A673 (cell line): ENCODE results near the gene CORO1A. TPM values are rescaled to one million over a fixed set of nuclear protein-coding genes. Genes with fewer than 3 reads are reported as not detected.

ENCODE experiments used
- Bru-seq: library from RNA; stranded (reverse); fragments of 400-500 nt; gene quantifications from one replicate; lab custom pipeline; 2021; lab: Mats Ljungman, UMichigan
- BruChase-seq, 2 experiments: library from RNA; stranded (reverse); fragments of 400-500 nt; gene quantifications; one replicate each; lab custom pipeline; 2021; lab: Mats Ljungman, UMichigan
- BruUV-seq: library from RNA; stranded (reverse); fragments of 400-500 nt; replicated peaks from 2 replicates; lab custom pipeline; 2021; lab: Mats Ljungman, UMichigan
- CTCF ChIA-PET: fragments of 300-600 bp; sonication (Branson Sonifier 250); formaldehyde crosslinking; loops from one replicate; lab custom pipeline; 2022; ENCODE audit warnings: antibody characterized with exemption; lab: Charles Lee
- POLR2A ChIA-PET: fragments of 300-600 bp; sonication (Branson Sonifier 250); formaldehyde crosslinking; loops from one replicate; lab custom pipeline; 2022; ENCODE audit warnings: antibody characterized with exemption; ENCODE audit not compliant: low non-redundant PET; lab: Charles Lee
- DNase-seq: peaks from one replicate; pipeline ENCODE4 v3.0.0-alpha.2; 2015; ENCODE audit warnings: low spot score
- H3K27ac ChIP-seq: fragments of 200-600 bp; sonication (generic); 2 replicates; pipeline ENCODE4 v1.5.1; 2016; ENCODE audit warnings: mixed run types, low read depth, mild to moderate bottlenecking, mixed read lengths, antibody characterized with exemption, low read length; ENCODE audit not compliant: poor library complexity, severe bottlenecking
- H3K27me3 ChIP-seq: fragments of 200-600 bp; sonication (generic); replicated peaks from 2 replicates; pipeline ENCODE4 v1.6.1; 2017; ENCODE audit warnings: mixed run types, low read depth, mild to moderate bottlenecking, mixed read lengths, antibody characterized with exemption, low read length; ENCODE audit not compliant: insufficient read depth, poor library complexity
- H3K36me3 ChIP-seq: fragments of 200-600 bp; sonication (generic); 2 replicates; pipeline ENCODE4 v1.6.1; 2016; ENCODE audit warnings: mixed run types, mild to moderate bottlenecking, mixed read lengths, antibody characterized with exemption, low read length; ENCODE audit not compliant: insufficient read depth, poor library complexity, severe bottlenecking
- H3K4me1 ChIP-seq: fragments of 200-600 bp; sonication (generic); 2 replicates; pipeline ENCODE4 v1.6.1; 2017; ENCODE audit warnings: mixed run types, mild to moderate bottlenecking, mixed read lengths, antibody characterized with exemption, low read length; ENCODE audit not compliant: insufficient read depth, poor library complexity, severe bottlenecking
- H3K4me3 ChIP-seq: fragments of 200-600 bp; sonication (generic); 2 replicates; pipeline ENCODE4 v1.5.1; 2016; ENCODE audit warnings: low read depth, mixed run types, mild to moderate bottlenecking, mixed read lengths, low read length; ENCODE audit not compliant: poor library complexity, severe bottlenecking
- H3K9me3 ChIP-seq: fragments of 200-600 bp; sonication (generic); 2 replicates; pipeline ENCODE4 v1.6.1; 2016; ENCODE audit warnings: mixed run types, low read depth, mild to moderate bottlenecking, mixed read lengths, antibody characterized with exemption, low read length; ENCODE audit not compliant: poor library complexity, severe bottlenecking
- EZH2 ChIP-seq: fragments of 200-600 bp; sonication (generic); IDR thresholded peaks from 2 replicates; pipeline ENCODE4 v1.6.1; 2017; ENCODE audit warnings: borderline replicate concordance, low read depth, mild to moderate bottlenecking, mixed read lengths, antibody characterized with exemption, low read length; ENCODE audit not compliant: poor library complexity, severe bottlenecking
- intact Hi-C: fragments of 100-400 bp; cut with micrococcal nuclease; formaldehyde crosslinking; loops from one replicate; pipeline ENCODE4 v1.10.0; 2022; ENCODE audit not compliant: unreplicated experiment
- long read RNA-seq: library from polyadenylated mRNA; stranded (forward); transcript quantifications from one replicate; pipeline ENCODE4 v2.0.0, GENCODE V29; 2022
- total RNA-seq: library from RNA; stranded (reverse); gene quantifications from 2 replicates; pipeline ENCODE4 v1.2.3, GENCODE V29; 2021
- TF ChIP-seq, protein P1 (sequence below): fragments of 300-800, 200-600 bp; sonication (generic); conservative IDR thresholded peaks from 2 replicates; pipeline ENCODE4 v1.5.1; 2017; ENCODE audit warnings: low read depth, mild to moderate bottlenecking, antibody characterized with exemption, low read length, moderate library complexity, mixed read lengths

Gene CORO1A
- total RNA-seq (4.6 and 7.0 TPM in 2 replicates), Bru-seq, nascent RNA (percentile 22 among the genes with signal in this experiment), BruChase-seq, experiment 1, labeled RNA remaining after a 2-hour chase (percentile 23 among the genes with signal in this experiment), BruChase-seq, experiment 2, labeled RNA remaining after a 6-hour chase (percentile 21 among the genes with signal in this experiment)
- long read RNA-seq, transcript CORO1A-201 (11 exons, 1,803 nt) = major isoform, 22 of 22 reads
- long read RNA-seq, partial matches to known transcripts = 0 of 22 reads
- long read RNA-seq, other reads (novel, unspliced or antisense) = 0 of 22 reads

DNA sequence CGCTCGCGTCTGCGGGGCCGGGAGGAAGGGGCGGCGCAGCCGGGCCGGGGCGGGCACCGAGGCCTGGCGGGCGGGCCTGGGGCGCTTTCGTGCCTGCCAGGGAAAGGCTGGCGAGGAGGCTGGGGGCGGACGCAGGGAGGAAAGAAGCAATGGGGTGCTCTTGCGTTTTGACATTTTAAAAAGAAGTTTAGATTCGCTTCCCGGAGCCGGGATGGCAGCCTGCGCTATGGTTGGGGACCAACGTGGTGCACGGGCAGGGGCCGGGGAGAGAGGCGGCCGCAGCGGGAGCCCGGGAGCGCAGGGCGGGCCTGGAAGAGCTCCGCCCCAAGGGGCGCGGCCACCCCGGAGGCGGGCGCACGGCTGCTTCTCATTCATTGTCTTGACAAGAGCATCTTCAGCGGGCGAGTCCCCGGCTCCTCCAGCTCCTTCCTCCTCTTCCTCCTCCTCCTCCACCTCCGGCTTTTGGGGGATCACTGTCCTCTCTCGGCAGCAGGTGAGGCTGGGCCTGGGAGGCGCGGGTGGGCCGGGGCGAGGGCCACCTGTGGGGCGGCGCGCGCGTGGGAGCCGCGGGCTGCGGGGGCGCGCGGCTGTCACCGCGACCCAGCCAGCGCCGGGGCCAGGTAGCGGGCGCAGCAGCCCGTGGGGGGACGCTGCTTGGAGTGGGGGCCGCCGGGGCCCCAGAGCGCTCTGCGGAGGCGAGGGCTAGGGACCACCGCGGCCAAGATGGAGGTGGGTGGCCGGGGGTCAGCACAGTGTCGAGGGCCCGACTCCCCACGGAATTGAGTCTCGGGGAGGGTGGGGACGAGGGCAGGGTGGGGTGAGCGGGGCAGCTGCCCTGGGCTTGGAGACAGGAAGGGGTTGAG, at the start of gene CORO1A:
CORO1A (plus strand) TSS at position 370 of the 863 bp plus-strand sequence. CDS start 1,608 bp downstream, outside the sequence.
- TF ChIP-seq EZH2 = no peak
- TF ChIP-seq, protein P1, sequence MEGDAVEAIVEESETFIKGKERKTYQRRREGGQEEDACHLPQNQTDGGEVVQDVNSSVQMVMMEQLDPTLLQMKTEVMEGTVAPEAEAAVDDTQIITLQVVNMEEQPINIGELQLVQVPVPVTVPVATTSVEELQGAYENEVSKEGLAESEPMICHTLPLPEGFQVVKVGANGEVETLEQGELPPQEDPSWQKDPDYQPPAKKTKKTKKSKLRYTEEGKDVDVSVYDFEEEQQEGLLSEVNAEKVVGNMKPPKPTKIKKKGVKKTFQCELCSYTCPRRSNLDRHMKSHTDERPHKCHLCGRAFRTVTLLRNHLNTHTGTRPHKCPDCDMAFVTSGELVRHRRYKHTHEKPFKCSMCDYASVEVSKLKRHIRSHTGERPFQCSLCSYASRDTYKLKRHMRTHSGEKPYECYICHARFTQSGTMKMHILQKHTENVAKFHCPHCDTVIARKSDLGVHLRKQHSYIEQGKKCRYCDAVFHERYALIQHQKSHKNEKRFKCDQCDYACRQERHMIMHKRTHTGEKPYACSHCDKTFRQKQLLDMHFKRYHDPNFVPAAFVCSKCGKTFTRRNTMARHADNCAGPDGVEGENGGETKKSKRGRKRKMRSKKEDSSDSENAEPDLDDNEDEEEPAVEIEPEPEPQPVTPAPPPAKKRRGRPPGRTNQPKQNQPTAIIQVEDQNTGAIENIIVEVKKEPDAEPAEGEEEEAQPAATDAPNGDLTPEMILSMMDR = no peak
- intact Hi-C loops = no loop called here
- Histone ChIP-seq H3K4me1 (no peaks in the 10 kb centered on the region), H3K36me3 (no peaks in the 10 kb centered on the region), H3K4me3 (peak within 1 kb of the TSS; percentile 59), H3K27me3 (no peaks in the 10 kb centered on the region), H3K9me3 (no peaks in the 10 kb centered on the region), H3K27ac (peak within 1 kb of the TSS; percentile 67)
- BruUV-seq = no TSS peak
- ChIA-PET POLR2A (no interaction called here), CTCF (interaction anchor here (0.5 to 0.9 kb wide), 2 partner anchors 71 to 414 kb away, joined by 3 read pairs; no protein-coding TSS in a partner anchor)
- peak; percentile 87 for DNase-seq

DNA sequence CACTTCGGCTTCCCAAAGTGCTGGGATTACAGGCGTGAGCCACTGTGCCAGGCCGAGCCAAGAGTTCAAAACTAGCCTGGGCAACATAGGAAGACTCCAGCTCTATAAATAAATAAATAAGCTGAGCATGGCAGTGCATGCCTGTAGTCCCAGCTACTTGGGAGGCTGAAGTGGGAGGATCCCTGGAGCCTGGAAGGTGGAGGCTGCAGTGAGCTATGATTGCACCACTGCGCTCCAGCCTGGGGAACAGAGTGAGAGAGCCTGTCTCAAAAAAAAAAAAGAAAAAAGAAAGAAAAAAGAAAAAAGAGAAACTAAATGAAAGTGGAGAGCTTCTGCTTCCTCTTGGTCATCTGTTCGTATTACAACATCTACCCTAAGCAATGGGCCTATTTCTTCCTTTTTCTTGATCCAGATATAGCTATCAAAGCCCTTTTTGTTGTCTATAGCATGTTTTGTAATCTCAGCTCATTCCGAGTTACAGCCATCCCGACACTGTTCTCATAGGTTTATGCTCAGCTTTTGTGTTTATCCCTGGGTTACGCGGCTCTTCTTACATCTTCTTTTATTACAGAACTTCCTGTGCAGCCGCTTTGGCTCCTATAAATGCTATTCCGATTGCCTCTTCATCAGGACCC, 46.3 kb upstream of the CORO1A start:
- no peak overlapping the region for H3K27ac ChIP-seq
- BruUV-seq = no TSS peak
- H3K27me3 ChIP-seq = no peaks in the 10 kb centered on the region
- POLR2A ChIA-PET = no interaction called here
- CTCF ChIA-PET = interaction anchor here (1.1 kb wide), 1 partner anchor 49 kb away, joined by 9 read pairs; no protein-coding TSS in a partner anchor
- peak; percentile 32 for DNase-seq
- no peaks in the 10 kb centered on the region for H3K36me3 ChIP-seq
- peaks cover under 1% of the 10 kb centered on the region for H3K4me1 ChIP-seq
- no peak overlapping the region for H3K4me3 ChIP-seq
- TF ChIP-seq, protein P1 = no peak
- H3K9me3 ChIP-seq = no peaks in the 10 kb centered on the region
- intact Hi-C loops = no loop called here

DNA sequence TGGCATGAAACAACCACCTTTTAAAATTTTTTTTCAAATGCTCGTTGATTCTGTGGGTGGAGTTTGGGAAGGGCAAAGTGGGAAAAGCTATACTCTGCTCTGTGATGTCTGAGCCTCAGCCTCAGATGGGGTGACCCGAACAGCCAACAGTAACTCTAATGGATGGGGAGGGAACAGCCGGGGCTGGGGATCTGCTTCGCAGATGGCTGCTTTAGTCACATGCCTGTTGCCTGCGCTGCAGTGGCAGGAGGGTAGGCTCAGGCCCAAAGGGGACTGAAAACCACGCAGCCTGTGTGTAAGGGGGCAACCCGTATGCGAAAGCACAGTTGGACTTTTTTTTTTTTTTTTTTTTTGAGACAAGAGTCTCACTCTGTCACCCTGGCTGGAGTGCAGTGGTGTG, 45.5 kb upstream of the CORO1A start:
- Histone ChIP-seq H3K9me3 (no peaks in the 10 kb centered on the region), H3K4me3 (no peak overlapping the region), H3K27ac (no peak overlapping the region), H3K27me3 (no peaks in the 10 kb centered on the region), H3K4me1 (no peaks in the 10 kb centered on the region), H3K36me3 (no peaks in the 10 kb centered on the region)
- TF ChIP-seq, protein P1 = no peak
- TF ChIP-seq EZH2 = no peak
- CTCF ChIA-PET = interaction anchor here (0.7 to 1.1 kb wide), 2 partner anchors 25 to 48 kb away, joined by 4 to 9 read pairs; no protein-coding TSS in a partner anchor
- intact Hi-C loops = no loop called here
- POLR2A ChIA-PET = no interaction called here
- BruUV-seq = no TSS peak
- DNase-seq = no peak
